ENCODE measurements around the gene SULT1E1.

DNA sequence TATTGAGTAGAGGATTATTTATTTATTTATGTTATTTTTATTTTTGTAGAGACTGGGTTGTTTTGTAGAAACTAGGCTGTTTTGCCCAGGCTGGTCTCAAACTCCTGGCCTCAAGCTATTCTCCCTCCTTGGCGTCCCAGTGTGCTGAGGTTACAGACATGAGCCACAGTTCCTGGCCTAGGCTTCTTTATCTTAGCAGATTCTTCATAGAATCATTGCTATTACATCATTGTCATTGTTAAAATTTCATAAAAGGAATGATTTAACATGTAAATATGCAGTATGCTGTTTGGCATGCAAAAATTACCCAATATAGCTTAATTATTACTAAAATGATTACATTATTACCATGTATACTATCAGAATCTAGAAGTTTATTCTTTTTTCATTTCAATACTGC, 24.2 kb downstream of the SULT1E1 start:
- TF ChIP-seq, protein P1, sequence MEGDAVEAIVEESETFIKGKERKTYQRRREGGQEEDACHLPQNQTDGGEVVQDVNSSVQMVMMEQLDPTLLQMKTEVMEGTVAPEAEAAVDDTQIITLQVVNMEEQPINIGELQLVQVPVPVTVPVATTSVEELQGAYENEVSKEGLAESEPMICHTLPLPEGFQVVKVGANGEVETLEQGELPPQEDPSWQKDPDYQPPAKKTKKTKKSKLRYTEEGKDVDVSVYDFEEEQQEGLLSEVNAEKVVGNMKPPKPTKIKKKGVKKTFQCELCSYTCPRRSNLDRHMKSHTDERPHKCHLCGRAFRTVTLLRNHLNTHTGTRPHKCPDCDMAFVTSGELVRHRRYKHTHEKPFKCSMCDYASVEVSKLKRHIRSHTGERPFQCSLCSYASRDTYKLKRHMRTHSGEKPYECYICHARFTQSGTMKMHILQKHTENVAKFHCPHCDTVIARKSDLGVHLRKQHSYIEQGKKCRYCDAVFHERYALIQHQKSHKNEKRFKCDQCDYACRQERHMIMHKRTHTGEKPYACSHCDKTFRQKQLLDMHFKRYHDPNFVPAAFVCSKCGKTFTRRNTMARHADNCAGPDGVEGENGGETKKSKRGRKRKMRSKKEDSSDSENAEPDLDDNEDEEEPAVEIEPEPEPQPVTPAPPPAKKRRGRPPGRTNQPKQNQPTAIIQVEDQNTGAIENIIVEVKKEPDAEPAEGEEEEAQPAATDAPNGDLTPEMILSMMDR (IDR thresholded peaks at IDR 0.05): no peak
- no peak for TF ChIP-seq POLR2AphosphoS5 (IDR thresholded peaks at IDR 0.05)
- TF ChIP-seq POLR2A (IDR thresholded peaks at IDR 0.05): no peak

Measured in breast epithelium (tissue), 3 donors.